Lower leg skin (tissue), 4 donors: Measurements from ENCODE around the gene NAPA. TPM values are rescaled to one million over a fixed set of nuclear protein-coding genes. Genes with fewer than 3 reads are reported as not detected.

Experiments
- DNase-seq, 2 donors: peaks; one replicate each; pipeline ENCODE4 v3.0.0-alpha.2; 2019; ENCODE audit warnings: low spot score in 2 of 2
- H3K4me3 ChIP-seq: fragments of 200-600 bp; sonication (generic); 2 replicates; pipeline ENCODE4 v1.5.1; 2017; ENCODE audit warnings: mild to moderate bottlenecking, low read depth; ENCODE audit not compliant: poor library complexity, severe bottlenecking
- POLR2A ChIP-seq, 2 donors: fragments of 450-650 bp; IDR thresholded peaks; one replicate each; pipeline ENCODE4 v1.6.1; 2016 to 2017; ENCODE audit warnings: antibody characterized with exemption in 2 of 2, mild to moderate bottlenecking in 1 of 2, moderate library complexity in 1 of 2
- WGBS, 2 donors: methylation state at CpG; one replicate each; pipeline ENCODE4 v1.1.5; 2018; 5-methylcytosine and 5-hydroxymethylcytosine counted together
- intact Hi-C: fragments of 100-400 bp; cut with DNase I; formaldehyde crosslinking; loops from one replicate; pipeline ENCODE4 v1.15.0; 2023; ENCODE audit warnings: low total_unique reads
- total RNA-seq, 4 donors: library from RNA; depleted of rRNA; stranded (reverse); fragments of >200 nt; gene quantifications; one replicate each; pipeline ENCODE4 v1.1.0, GENCODE V29; 2016
- TF ChIP-seq, protein P1 (sequence below), 3 donors: fragments of 450-650 bp; IDR thresholded peaks; one replicate each; pipeline ENCODE4 v1.5.1; 2016; ENCODE audit warnings: antibody characterized with exemption in 3 of 3, mild to moderate bottlenecking in 3 of 3, moderate library complexity in 2 of 3

Gene NAPA
- total RNA-seq, 4 donors from 2014 or later, result 182 to 344 (median 221) TPM

GRCh38 chr19:47542030-47542475 is 27.2 kb upstream of the NAPA start:
- intact Hi-C loops, result no loop called here
- TF ChIP-seq, protein P1, sequence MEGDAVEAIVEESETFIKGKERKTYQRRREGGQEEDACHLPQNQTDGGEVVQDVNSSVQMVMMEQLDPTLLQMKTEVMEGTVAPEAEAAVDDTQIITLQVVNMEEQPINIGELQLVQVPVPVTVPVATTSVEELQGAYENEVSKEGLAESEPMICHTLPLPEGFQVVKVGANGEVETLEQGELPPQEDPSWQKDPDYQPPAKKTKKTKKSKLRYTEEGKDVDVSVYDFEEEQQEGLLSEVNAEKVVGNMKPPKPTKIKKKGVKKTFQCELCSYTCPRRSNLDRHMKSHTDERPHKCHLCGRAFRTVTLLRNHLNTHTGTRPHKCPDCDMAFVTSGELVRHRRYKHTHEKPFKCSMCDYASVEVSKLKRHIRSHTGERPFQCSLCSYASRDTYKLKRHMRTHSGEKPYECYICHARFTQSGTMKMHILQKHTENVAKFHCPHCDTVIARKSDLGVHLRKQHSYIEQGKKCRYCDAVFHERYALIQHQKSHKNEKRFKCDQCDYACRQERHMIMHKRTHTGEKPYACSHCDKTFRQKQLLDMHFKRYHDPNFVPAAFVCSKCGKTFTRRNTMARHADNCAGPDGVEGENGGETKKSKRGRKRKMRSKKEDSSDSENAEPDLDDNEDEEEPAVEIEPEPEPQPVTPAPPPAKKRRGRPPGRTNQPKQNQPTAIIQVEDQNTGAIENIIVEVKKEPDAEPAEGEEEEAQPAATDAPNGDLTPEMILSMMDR (IDR thresholded peaks at IDR 0.05), result no peak
- no peak for TF ChIP-seq POLR2A (IDR thresholded peaks at IDR 0.05)

GRCh38 chr19:47541518-47541917 is 26.7 kb upstream of the NAPA start:
- H3K4me3 ChIP-seq, result no peak overlapping the region
- DNase-seq, result no peak
- WGBS, 2 donors, result 73 to 76% methylated on average over 6 of the region's 6 CpGs
- intact Hi-C loops, result no loop called here
- TF ChIP-seq, protein P1 (IDR thresholded peaks at IDR 0.05), result no peak
- no peak for TF ChIP-seq POLR2A (IDR thresholded peaks at IDR 0.05)

More at GRCh38 chr19:47542030-47542475, 27.2 kb upstream of the NAPA start:
- WGBS, 2 donors, result 67 to 69% methylated on average over 9 of the region's 9 CpGs
- no peak overlapping the region for H3K4me3 ChIP-seq
- no peak for DNase-seq

GRCh38 chr19:47540748-47541147 is 25.9 kb upstream of the NAPA start:
- DNase-seq, result no peak
- TF ChIP-seq, protein P1 (IDR thresholded peaks at IDR 0.05), result no peak
- TF ChIP-seq POLR2A (IDR thresholded peaks at IDR 0.05), result no peak
- intact Hi-C loops, result no loop called here
- H3K4me3 ChIP-seq, result no peak overlapping the region
- 63 to 68% methylated on average over 4 of the region's 4 CpGs for WGBS, 2 donors

GRCh38 chr19:47539747-47540311 is 25.0 kb upstream of the NAPA start:
- DNase-seq, result no peak
- TF ChIP-seq, protein P1 (IDR thresholded peaks at IDR 0.05), result no peak
- no peak for TF ChIP-seq POLR2A (IDR thresholded peaks at IDR 0.05)
- 72 to 75% methylated on average over 12 of the region's 12 CpGs for WGBS, 2 donors
- intact Hi-C loops, result no loop called here
- H3K4me3 ChIP-seq, result no peak overlapping the region

DNA sequence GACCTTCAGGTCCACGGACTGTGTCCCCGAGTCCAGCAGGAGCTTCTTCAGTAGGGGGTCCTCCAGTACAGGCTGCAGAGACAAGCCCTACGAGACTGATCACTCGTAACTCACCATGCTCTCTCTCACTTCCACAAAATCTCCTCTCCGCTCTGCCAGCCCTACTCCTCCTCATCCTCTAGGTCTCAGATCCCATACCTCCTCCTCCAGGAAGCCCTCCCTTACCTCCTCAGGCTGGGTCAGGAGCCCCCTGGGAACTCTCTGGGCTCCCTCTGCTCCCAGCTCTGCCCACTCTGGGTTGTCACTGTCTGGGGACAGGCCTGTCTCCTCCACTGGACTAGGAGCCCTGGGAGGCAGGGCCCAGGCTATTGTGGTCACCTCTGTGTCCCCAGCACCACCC is 23.9 kb upstream of the NAPA start:
- H3K4me3 ChIP-seq, result no peak overlapping the region
- TF ChIP-seq POLR2A (IDR thresholded peaks at IDR 0.05), result no peak
- TF ChIP-seq, protein P1 (IDR thresholded peaks at IDR 0.05), result no peak
- DNase-seq, result no peak
- intact Hi-C loops, result no loop called here
- WGBS, 2 donors, result 94 to 95% methylated on average over 5 of the region's 5 CpGs

- WGBS, 2 donors, result 90 to 91% methylated on average over 4 of the region's 4 CpGs
- no peak for TF ChIP-seq POLR2A (IDR thresholded peaks at IDR 0.05)
- TF ChIP-seq, protein P1 (IDR thresholded peaks at IDR 0.05), result no peak
- DNase-seq, result no peak
- intact Hi-C loops, result no loop called here
- no peak overlapping the region for H3K4me3 ChIP-seq
Measured at GRCh38 chr19:47537493-47537892, 22.6 kb upstream of the NAPA start.
